HG03175 (cell line): ENCODE data around the gene FARP1.

ENCODE experiments used
- ATAC-seq: cut with Tn5 transposase; IDR thresholded peaks from one replicate; pipeline ENCODE4 v1.9.1; 2021; ENCODE audit warnings: mild to moderate bottlenecking, moderate library complexity; ENCODE audit not compliant: unreplicated experiment

FARP1 gene

DNA sequence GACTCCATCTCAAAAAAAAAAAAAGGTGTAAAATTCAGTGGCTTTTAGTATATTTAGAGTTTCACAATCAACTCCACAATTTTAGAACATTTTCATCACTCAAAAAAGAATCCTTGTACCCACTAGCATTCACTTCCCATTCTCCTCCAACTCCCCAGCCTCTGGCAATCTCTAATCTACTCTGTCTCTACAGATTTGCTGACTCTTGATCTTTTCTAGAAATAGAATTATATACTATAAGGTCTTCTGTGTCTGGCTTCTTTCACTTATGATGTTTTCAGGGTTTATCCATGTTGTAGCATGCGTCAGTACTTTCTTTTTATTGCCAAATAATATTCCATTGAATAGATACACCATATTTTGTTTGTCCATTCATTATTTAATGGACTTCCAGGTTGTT lies 8.0 kb upstream of the FARP1 start:
- ATAC-seq, result no peak

DNA sequence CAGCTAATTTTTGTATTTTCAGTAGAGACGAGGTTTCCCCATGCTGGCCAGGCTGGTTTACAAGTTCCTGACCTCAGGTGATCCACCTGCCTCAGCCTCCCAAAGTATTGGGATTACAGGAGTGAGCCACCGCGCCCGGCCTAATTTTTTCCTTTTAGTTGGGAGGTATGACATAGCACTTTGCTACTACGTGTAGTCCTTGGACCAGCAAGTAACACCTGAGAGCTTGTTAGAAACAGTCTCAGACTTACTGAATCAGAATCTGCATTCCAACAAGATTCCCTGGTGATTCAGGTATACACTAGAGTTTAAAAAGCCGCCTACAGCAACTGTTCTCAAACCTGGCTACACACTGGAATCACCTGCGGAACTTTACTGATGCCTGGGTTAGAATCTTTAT lies 1.8 kb upstream of the FARP1 start:
- no peak for ATAC-seq

DNA sequence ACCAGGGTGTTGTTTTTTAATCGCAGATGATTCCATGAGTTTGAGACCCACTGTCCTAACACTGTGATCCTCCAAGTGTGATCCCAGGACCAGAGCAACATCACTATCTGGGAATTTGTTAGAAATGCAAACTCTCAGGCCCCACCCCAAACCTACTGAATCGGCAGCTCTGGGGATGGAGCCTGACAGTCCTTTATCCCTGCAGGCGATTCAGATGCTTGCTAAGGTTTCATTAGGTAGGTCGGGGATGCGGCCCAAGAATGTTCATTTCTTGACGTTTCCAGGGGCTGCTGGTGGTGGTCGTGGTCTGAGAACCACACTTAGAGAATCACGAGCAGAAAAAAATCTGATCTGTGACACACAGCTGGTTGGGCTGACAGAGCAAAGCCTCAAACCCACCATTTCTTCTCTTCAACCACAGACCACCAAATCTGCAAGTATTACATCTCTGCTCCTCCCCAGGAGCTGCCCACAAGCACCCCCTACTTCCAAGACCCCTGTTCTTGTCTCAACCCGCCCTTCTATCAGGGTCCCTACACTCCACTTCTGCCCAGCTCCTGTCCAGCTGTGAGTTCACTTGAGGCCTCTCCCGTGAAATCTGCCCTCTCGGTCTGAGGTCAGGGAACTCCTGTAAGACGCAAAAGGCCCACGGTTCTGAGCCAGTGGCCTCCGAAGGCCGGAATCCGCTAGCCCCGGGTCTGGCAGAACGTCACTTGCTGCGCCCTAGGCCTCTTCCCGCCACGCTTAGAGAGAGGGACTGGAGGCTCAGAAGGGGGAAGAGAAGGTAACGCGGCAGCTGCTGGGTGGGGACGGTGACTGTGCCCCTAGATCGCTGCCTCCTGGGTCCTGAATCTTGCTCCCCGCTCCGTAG lies 1.1 kb upstream of the FARP1 start:
- ATAC-seq, result peak; percentile 15

DNA sequence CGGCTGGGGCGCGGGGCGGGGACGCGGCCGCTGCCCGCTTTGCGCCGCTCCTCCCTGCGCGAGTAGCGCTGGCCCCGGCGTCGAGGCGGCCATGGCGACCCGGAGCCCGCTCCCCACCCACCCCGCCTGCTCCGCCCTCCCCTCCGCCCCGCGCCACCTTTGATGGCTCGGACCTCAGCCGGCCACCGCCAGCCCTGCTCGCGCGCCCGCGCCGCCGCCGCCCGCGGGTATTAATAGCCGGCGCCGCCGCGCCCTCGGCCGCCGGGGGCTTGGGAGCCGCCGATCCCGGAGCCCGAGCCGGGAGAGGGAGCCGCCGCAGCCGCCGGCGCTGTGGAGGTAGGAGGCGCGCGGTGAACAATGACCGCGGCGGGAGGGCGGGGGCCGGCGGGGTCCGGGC lies 261 bp downstream of the FARP1 start:
- ATAC-seq, result no peak

DNA sequence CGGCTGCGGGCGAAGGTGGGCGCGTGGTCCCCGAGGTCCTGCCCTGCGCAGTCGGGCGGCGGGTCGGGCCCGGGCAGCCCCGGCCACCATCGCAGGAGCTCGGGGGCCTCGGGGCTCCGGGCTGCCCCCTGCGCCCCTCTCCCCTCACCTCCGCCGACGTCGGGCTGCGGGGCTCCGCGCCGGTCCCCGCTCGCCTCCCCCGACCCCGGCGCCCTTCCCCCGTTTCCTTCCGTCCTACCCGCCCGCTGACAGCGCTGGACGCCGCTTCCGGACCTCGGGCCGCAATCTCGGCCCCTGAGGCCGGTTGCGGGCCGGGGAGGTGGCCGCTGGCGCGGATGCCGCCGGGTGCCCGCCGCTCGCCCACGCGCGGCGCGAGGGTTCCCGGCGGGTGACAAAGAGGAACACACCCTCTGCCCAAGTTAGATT lies 720 bp downstream of the FARP1 start:
- ATAC-seq, result no peak

DNA sequence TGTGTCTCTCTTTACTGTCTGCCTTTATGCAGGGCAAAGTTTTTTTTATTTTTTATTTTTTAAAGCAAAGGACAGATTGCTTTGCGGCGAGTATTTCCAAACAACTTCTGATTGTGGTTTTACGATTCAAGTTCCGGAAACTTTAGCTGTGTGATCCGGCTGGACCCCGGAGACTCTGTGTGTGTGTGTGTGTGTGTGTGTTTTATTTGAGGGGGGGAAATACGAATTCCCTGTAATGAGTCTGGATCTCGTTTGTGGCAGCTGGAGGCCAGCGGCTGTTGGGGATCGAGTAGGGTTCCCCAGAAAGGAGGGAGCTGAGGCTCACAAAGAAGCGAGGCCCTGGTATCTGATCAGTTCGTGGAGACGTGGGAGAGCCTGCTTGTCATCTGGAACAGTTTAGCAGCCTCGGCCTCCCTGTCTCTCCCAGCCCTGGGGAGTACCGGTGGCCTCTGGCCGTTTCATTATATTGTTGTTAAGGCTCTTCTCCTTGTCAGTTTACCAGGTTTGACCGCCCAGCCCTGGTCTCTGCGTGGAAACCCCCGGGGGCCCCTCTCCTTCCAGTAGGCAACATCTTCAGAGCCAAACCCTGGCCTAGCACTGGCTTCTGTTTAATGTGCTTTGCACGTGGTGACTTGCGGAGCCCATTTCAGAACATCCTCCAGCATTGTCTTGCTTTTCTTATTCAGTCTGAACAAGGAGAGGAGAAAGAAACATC lies 1.3 kb downstream of the FARP1 start:
- no peak for ATAC-seq

DNA sequence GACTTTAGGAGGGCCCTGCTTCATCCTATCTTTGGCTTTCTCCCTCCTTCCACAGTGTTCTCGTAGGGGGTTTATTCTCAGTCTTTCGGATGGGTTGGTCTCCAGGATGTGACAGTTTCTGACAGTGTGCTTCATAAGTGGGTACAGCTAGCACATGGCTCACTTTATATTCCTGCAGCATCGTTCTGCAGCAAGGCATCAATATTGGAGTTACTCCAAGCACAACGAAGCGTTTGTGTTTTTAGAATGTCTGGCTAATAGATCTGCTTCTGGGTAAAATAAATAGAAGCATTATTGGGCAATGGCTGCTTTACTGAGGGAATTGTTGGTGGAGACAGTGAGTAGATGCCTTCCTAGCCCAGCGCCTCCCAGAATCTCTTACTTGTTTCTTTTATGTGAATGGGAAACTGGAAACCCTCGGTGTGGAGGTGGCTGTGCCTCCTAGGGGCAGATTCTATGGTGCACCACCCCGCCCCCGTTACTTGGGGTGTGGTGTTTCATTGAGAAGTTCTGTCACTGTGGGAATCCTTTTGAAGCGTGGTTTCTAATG lies 2.0 kb downstream of the FARP1 start:
- no peak for ATAC-seq

DNA sequence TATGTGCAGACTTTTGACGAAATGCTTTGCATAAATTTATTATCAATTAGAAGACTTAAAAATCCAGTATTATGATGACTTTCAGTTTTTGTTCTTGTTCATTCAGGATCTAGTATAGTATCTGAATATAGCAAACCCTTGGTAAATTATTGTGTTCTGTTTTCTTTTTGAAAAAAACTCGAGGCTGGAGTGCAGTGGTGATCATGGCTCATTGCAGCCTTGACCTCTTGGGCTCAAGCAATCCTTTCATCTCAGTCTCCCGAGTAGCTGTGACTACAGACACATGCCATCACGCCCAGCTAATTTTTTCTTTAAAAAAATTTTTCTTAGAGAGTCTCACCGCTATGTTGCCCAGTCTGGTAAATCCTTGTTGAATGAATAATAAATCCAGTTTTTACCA lies 4.6 kb downstream of the FARP1 start:
- no peak for ATAC-seq

DNA sequence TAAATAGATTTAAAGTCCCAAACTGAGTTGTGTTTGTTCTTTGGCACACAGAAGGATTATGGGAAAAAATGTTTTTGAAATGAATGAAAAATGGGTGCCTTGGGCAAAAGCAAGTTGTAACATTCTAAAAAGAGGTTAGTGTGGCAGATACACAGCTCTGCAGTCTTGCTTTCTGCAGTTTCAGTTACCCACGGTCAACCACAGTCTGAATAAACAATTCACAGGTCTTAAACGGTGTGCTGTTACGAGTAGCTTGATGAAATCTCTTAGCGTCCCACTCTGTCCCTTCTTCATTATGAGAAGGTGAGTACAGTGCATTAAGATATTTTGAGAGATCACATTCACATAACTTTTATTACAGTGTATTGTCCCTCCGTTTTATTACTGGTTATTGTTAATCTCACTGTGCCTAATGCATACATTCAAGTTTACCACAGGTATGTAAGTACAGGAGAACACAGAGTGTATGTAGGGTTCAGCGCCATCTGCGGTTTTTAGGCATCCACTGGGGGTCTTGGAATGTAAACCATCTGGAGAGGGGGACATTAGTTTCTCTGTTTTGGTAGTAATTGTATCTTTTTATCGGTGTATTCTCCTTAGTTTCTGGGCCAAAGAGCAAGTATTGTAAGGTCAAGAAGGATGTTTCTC lies 8.1 kb downstream of the FARP1 start:
- ATAC-seq, result no peak

DNA sequence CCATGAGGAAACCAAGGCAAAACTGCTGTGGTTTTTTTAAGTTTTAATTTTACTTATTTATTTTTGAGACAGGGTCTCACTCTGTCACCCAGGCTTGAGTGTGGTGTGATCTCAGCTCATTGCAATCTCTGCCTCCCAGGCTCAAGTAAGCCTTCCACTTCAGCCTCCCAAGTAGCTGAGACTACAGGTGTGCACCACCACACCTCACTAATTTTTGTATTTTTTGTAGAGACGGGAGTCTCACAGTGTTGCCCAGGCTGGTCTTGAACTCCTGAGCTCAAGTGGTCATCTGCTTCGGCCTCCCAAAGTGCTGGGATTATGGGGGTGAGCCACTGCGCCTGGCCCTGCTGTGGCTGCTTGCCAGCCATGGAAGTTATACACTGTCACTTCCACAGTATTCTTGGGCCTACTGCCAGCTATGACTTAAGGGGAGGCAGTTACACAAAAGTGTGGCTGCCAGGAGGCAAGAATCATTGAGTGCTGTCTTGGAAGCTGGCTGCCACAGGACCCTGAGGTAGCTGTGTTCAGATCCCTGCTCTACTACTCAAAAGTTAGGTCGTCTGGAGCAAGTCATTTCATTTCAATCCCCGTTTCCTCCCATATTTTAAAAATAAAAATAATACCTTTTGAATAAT lies 12.7 kb downstream of the FARP1 start:
- no peak for ATAC-seq

DNA sequence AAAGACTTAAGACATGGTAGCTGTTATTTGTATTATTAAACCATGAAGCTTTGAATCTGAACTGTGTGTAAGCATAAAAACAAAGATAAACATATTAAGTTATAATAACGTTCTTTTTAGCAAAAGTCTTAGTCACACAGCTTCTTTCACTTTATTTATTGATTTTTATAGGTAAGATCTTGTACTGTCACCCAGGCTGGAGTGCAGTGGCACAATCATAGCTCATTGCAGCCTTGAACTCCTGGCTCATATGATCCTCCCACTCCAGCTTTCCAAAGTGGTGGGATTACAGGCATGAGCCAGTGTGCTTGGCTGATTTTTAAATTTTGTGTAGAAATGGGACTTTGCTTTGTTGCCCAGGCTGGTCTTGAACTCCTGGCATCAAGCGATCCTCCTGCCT lies 13.4 kb downstream of the FARP1 start:
- ATAC-seq, result no peak

DNA sequence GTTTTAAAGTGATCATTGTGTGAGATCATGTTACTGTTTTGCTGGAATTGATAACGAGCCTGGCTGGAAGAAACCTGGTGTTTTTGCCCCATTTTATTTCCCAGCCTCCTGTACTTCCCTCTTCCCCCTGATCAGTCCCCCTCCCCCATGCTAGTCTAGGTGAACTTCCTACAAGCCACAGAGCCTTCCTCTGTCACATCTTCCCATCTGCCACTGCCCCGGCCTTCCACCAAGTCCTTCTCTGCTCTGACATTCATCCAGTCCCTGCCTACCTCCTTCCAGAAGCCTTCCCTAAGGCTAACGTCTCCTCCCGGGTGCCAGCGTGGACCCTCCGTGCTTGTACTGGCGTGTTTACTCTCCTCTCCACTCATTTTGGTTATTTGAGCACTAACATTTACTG lies 14.3 kb downstream of the FARP1 start:
- no peak for ATAC-seq

DNA sequence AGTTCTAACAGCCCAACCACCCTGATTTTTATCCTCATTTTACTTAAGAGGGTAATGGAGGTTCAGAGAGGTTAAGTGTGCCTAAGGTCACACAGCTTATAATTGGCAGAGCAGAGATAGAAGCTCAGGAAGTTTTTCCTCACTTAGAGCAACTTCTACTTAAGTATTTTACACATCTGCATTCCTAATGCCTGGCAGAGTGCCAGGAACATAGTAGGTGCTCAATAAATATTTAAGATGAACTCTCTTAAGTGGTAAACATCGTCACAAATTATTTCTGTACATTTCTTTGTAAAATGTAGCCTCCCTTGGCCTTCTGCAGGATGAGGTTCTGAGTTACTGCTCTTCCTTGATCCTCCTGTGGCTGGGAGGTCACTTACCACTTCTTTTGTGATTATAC lies 14.7 kb downstream of the FARP1 start:
- ATAC-seq, result no peak

DNA sequence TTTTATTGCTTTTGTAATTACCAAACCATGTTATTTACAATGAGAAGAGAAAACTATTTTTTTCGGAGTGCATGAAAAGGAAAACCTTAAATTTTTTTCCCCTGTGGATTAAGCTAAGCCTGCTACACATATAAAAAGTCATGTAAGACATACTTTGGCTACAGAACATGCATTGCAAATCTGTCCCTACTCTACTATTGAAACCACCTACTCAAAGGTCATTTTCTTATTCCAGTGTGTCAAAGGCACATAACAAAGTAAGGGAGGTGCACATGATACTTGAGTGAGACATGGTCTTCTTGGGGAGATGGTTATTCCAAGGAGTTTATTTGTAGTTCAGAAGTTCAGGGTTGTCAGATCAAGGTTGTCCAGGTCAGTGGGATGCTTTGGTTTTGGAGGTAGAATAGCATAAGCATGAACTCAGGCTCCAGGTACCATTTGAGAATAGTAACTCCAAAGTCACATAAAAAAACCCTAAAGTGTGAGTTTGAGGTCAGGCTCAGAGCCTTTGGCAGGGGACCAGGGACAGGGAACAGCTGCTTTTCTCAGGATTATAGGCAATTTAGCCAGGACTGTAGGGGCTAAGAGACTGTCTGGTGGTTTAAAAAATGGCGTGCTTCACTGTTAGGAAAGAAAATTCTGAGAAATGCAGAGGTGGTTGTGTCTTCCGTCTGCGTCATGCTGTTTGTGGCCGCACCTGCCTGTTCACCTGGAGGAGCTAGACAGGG lies 15.4 kb downstream of the FARP1 start:
- no peak for ATAC-seq

DNA sequence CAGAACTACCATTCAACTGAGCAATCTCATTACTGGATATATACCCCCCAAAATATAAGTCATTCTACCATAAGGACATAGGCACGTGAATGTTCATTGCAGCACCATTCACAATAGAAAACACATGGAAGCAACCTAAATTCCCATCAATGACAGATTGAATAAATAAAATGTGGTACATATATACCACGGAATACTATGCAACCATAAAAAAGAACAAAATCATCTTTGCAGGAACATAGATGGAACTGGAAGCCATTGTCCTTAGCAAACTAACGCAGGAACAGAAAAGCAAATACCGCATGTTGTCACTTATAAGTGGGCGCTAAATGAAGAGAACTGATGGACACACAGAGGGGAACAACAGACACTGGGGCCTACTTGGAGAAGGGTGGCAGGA lies 20.0 kb downstream of the FARP1 start:
- no peak for ATAC-seq

DNA sequence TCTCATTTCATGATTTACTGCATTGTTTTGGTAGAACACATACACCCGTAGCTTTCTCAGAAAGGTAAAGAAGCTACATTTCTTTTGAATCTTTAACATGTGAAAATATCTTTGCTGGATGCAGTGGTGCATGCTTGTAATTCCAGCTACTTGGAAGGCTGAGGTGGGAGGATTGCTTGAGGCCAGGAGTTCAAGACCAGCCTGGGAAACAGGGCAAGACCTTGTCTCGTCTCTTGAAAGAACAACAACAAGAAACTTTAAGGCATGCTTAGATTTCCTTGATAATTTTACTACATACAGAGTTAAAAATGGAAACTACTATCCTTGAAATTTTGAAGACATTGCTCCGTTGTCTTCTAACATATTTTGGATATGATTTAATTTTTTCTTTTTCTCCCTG lies 26.4 kb downstream of the FARP1 start:
- ATAC-seq, result no peak

DNA sequence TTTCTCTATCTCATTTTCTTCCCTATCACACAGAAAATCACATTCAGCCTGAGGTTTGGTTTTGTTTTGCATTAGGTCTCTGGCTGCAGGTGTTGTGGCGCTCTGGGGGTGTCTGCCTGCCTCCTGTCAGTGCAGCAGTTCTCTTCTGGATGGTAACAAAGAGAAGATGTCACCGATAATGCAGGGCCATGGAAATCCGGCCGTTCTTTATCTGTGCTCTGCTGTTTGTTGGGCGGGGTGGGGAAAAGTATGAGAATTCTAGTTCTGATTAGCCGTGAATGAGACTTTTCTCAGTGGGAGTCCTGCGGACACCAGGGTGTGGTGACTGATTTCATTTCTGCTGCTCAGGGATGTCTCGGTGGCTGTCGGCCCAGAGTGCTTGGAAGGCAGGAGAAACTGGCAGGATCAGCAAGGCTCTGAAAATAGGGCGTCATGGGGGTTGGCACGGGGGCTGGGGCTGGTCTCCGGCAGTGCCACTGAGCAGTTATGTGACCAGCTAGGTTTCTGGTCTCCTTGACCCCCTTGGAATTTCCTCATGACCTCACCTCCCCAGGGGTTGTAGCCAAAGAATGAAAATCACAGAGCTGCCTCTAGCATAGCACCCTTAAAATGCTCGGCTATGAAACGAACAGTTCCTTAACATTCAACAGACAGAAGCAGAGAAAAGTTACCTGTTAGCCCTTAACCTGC lies 29.2 kb downstream of the FARP1 start:
- ATAC-seq, result no peak

DNA sequence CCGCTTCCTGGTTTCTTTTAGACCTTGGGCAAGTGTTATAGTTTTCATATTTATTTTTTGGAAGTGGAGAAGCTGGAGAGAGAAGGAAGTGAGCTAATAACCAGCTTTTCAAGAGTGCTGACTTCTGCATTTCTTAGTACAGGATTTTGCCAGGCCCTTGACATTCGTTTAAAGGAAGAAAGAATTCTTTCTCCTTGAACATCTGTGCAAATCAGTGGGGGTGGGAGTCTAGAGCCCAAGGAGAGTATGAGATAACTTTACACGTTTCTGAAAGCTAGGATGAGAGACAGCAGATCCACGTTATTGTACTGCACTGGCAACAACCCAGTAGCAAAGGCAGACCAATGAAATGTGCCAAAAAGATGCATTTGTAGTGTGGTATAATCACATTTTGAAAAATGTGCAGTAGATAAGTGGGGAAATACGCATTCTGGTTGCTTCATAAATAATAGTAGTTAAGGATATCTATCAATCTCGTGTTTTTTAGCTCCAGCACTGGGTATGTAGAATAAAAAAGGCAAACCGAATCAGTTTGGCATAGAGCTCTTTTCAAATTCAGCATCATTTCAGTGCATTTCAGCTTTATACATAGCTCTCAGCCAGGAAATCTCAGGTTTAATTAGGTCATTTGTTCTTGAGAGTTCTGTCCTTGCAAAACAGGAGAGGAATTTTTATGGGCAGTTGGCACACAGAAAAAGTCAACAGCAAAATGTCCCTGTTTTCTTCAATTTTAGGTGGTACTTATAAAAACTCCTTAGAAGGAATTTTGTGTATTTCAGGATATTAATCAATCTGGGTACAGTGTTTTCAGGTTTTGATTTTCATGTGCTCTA lies 29.9 kb downstream of the FARP1 start:
- no peak for ATAC-seq
